NT2/D1 (cell line): ENCODE measurements around the gene KCP.

Experiments
- DNase-seq: peaks from one replicate; pipeline ENCODE4 v3.0.0-alpha.2; 2011; ENCODE audit warnings: low read depth, low spot score
- H3K27me3 ChIP-seq: 2 replicates; pipeline ENCODE4 v1.6.0; 2011; ENCODE audit warnings: mild to moderate bottlenecking; ENCODE audit not compliant: insufficient read length, insufficient read depth
- H3K36me3 ChIP-seq: 2 replicates; pipeline ENCODE4 v1.6.1; 2011; ENCODE audit warnings: mild to moderate bottlenecking, low read length, mixed read lengths; ENCODE audit not compliant: insufficient read depth, insufficient read length
- H3K4me1 ChIP-seq: 2 replicates; pipeline ENCODE4 v1.5.1; 2011; ENCODE audit not compliant: insufficient read depth, insufficient read length
- H3K4me3 ChIP-seq: 2 replicates; pipeline ENCODE4 v1.5.1; 2011; ENCODE audit warnings: low read depth; ENCODE audit not compliant: insufficient read length
- H3K9ac ChIP-seq: 2 replicates; pipeline ENCODE4 v1.6.0; 2011; ENCODE audit warnings: low read depth; ENCODE audit not compliant: insufficient read length
- H3K9me3 ChIP-seq: 2 replicates; pipeline ENCODE4 v1.5.1; 2011; ENCODE audit warnings: mild to moderate bottlenecking, low read length; ENCODE audit not compliant: insufficient read depth
- SUZ12 ChIP-seq: IDR thresholded peaks from 2 replicates; pipeline ENCODE4 v1.6.1; 2011; ENCODE audit not compliant: insufficient read length, insufficient read depth; ENCODE audit errors: extremely low read depth
- YY1 ChIP-seq: IDR thresholded peaks from 2 replicates; pipeline ENCODE4 v1.6.1; 2011; ENCODE audit not compliant: insufficient read length, insufficient read depth
- ZNF274 ChIP-seq: IDR thresholded peaks from 2 replicates; pipeline ENCODE4 v1.6.1; 2011; ENCODE audit warnings: mild to moderate bottlenecking, low read depth, low read length

The KCP gene

DNA sequence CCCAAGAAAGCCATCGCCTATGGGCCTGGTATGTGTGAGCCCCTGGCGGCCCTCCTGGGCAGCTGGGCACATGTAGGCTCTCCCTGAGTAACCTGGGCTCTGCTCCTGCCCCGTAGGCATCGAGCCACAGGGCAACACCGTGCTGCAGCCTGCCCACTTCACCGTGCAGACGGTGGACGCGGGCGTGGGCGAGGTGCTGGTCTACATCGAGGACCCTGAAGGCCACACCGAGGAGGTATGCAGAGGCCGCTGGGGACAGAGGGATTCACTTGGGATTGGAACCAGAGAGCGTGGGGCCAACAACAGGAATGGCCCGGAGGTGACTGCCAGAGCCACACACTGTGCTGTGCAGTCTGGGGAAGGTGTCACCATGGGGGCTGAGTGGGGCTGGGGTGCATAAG is 73.0 kb downstream of the KCP start:
- Histone ChIP-seq H3K4me1 (peaks cover 2% of the 10 kb centered on the region), H3K9me3 (no peaks in the 10 kb centered on the region), H3K36me3 (peaks cover 93% of the 10 kb centered on the region), H3K27me3 (no peaks in the 10 kb centered on the region), H3K9ac (no peak overlapping the region), H3K4me3 (no peak overlapping the region)
- TF ChIP-seq YY1: no peak
- DNase-seq: no peak

DNA sequence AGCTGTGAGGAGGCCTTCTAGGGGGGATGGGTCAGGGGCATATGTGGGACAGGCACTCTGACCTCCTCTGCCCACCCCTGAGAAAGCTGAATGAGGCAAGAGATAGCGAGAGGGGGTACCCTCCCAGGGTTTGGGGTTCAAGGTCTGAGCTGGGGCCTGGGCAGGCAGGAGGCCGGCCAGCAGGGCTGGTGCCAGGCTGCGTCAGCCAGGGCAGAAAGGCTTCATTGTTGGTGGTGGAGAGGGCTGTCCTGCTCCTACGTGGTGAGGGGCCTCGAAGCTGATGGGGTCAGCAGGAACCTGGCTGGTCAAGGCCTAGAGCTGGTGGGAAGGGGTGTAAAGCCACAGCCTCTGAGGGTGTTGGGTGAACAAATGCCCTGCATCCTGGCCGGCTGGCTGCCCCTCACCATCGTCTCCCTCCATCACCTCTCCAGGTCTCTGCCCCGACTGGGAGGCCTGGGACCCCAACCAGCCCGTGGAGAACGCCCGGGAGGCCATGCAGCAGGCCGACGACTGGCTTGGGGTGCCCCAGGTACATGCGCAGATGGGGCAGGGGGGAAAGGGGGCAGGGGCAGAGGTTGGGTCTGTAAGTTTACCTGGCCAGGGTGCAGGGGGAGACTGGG is 73.7 kb downstream of the KCP start:
- Histone ChIP-seq H3K9ac (no peak overlapping the region), H3K4me1 (peaks cover 2% of the 10 kb centered on the region), H3K4me3 (no peak overlapping the region), H3K27me3 (no peaks in the 10 kb centered on the region), H3K36me3 (peaks cover 92% of the 10 kb centered on the region), H3K9me3 (no peaks in the 10 kb centered on the region)
- DNase-seq: no peak
- TF ChIP-seq SUZ12 (no peak), YY1 (no peak), ZNF274 (no peak)

DNA sequence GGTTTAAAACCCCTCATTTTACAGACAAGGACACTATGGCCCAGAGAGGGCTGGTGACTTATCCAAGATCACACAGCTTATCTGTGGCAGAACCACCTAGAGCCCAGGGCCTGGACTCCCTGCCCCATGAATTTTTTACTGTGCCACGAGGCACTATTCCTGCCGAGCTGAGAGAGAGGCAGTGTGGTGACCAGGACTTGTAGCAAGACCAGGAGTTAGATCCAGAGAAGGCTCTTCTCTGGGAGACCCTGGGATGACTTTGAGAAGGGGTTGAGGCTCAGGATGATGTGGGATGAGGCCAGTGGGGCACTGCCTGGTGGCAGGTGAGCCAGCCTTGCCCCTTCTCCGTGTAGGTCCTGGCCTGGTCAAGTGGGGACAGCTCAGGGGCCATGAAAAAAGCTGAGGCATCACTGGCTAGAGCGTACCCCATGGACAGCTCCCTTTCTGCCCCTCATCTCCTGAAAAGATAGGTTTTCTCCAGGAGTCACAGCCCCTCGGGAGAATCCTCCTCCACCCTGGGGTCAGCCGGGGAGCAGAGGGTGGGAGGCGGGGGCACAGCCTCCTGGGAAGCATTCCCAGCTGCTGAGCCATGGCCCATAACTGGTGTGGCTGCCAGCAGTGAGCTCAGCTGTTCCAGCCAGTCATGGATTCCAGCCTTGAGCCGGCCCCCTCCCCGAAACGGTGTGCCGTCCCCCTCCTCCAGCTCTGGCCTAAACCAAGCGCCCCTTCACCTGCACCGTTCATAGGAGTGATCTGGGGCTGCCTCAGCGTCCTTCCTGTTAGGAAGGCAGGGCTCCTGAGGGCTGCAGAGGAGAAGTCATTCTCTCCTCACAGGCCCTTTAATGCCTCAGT is 74.5 kb downstream of the KCP start:
- H3K9me3 ChIP-seq: no peaks in the 10 kb centered on the region
- H3K36me3 ChIP-seq: peaks cover 91% of the 10 kb centered on the region
- TF ChIP-seq ZNF274: no peak
- TF ChIP-seq SUZ12: no peak
- no peak for TF ChIP-seq YY1
- no peak for DNase-seq
- H3K4me1 ChIP-seq: peaks cover 2% of the 10 kb centered on the region
- no peak overlapping the region for H3K4me3 ChIP-seq
- no peak overlapping the region for H3K9ac ChIP-seq
- no peaks in the 10 kb centered on the region for H3K27me3 ChIP-seq

DNA sequence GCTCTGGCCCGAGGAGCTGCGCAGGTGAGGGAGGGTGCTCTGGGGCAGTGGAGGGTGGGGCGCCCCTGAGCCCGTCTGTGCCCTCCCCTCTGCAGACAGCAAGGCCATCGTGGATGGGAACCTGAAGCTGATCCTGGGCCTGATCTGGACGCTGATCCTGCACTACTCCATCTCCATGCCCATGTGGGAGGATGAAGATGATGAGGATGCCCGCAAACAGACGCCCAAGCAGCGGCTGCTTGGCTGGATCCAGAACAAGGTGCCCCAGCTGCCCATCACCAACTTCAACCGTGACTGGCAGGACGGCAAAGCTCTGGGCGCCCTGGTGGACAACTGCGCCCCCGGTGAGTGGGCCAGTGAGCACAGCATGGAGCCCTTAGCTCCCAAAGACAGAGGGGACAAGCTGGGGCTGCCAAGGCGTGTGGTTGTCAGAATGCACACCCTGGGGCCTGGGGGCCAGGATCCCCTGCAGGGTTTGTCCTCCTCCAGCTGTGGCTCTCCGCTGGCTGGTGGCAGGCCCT is 75.2 kb downstream of the KCP start:
- no peaks in the 10 kb centered on the region for H3K9me3 ChIP-seq
- no peak overlapping the region for H3K4me3 ChIP-seq
- no peak for TF ChIP-seq ZNF274
- no peak for TF ChIP-seq SUZ12
- no peak for TF ChIP-seq YY1
- DNase-seq: no peak
- H3K4me1 ChIP-seq: peaks cover 2% of the 10 kb centered on the region
- H3K36me3 ChIP-seq: peaks cover 84% of the 10 kb centered on the region
- no peaks in the 10 kb centered on the region for H3K27me3 ChIP-seq
- H3K9ac ChIP-seq: no peak overlapping the region

DNA sequence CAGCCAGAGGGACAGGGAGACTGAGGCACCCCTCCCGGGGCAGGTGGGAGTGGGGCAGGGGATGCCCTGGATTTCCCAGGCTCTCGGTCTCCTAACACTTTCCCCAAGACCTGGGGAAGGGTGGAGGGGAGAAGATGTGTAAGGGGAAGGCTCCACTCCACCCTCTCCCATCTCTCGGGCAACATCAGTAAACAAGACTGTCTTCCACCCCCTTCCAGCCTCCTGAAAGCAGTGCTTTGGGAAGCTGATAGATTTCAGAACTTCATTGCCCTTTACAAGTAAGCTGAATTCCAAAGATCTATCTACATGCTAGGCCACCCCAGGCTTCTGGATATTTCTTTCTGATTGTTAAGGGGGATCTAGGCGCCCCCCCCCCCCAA is 76.6 kb downstream of the KCP start:
- Histone ChIP-seq H3K9ac (peak overlapping the region; percentile 66), H3K9me3 (no peaks in the 10 kb centered on the region), H3K36me3 (peaks cover 71% of the 10 kb centered on the region), H3K4me3 (no peak overlapping the region), H3K27me3 (no peaks in the 10 kb centered on the region), H3K4me1 (peaks cover 9% of the 10 kb centered on the region)
- DNase-seq: no peak
- TF ChIP-seq YY1: no peak
- no peak for TF ChIP-seq SUZ12
- TF ChIP-seq ZNF274: no peak

DNA sequence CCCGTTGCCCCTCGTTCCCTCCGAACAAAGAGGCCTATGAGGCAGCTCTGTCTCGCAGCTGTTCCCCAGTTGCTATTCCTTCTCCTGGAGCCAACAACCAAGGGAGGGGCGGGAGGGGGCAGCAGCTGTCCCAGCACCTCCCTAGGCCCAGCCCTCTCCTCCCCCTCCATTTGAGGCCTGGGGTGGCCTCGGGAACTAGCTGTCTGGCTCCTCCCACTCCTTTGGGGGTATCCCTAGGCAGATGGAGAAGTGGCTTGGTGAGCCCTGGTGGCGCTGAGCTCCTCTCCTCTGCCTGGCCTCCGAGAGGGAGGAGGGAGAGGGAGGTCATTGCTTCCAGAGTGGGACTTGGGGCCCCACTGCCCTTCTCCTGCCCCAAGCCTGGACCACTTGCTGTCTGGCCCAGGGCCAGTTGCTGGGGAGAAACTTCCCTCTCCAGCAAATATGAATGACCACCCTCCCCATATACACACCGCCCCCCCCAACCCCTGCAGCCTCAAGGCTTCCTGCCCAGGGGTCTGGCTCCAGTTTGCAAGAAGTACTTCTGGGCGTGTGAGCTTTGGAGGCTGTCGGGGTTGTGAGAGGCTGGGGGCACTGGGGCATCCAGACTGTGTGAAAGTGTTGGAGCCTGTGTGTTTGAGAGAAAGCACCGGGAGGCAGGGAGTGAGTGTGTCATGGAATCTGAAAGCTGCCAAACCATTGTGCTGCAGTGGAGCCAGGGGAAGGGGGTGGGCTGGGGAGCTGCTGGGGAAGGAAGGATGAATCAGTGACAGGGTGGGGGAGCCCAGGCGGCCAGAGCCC is 77.2 kb downstream of the KCP start:
- Histone ChIP-seq H3K27me3 (no peaks in the 10 kb centered on the region), H3K9me3 (no peaks in the 10 kb centered on the region), H3K4me3 (peak overlapping the region; percentile 55), H3K9ac (peak overlapping the region; percentile 66), H3K4me1 (peaks cover 12% of the 10 kb centered on the region), H3K36me3 (peaks cover 65% of the 10 kb centered on the region)
- no peak for DNase-seq
- TF ChIP-seq YY1 (no peak), SUZ12 (no peak), ZNF274 (no peak)

DNA sequence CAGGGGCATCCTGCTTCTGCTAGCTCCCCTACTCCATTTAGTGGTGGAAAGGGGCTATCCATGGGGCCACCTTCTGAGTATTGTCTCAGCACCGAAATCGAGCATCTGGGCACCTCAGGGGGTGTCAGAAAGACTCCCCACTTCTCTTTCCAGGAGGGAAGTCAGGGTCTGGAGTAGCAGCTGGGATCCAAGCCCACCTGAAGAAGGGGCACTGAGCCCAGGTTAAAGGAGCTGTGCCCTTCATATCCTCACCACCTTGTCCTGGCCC is 77.7 kb downstream of the KCP start:
- Histone ChIP-seq H3K36me3 (peaks cover 59% of the 10 kb centered on the region), H3K4me1 (peaks cover 12% of the 10 kb centered on the region), H3K4me3 (peak overlapping the region; percentile 55), H3K27me3 (no peaks in the 10 kb centered on the region), H3K9me3 (no peaks in the 10 kb centered on the region), H3K9ac (peak overlapping the region; percentile 66)
- no peak for TF ChIP-seq SUZ12
- no peak for TF ChIP-seq ZNF274
- TF ChIP-seq YY1: no peak
- DNase-seq: no peak
